ENCODE results near the gene ERP44.
"Not testable (repeated sequence)": the region's sequence is repeated elsewhere in the genome, so short reads cannot be mapped to it uniquely, and the experiment has no call there.

ERP44 gene

GRCh38 chr9:100098887-100099721, at the start of gene ERP44, which contains the start of gene INVS:
TSS of gene ERP44 (minus strand) at chr9:100099000. CDS start at chr9:100098840, 160 bp downstream.
TSS of gene INVS (plus strand) at chr9:100099243. CDS start at chr9:100104522, 5,279 bp downstream.
- DNase-seq (ENCODE audit: low read depth): peak; percentile 99

- DNase-seq (ENCODE audit: low read depth): not testable (repeated sequence)
Measured at GRCh38 chr9:100145976-100146375, 47.2 kb upstream of the ERP44 start.

GRCh38 chr9:100145167-100145934, 46.6 kb upstream of the ERP44 start:
- not testable (repeated sequence) for DNase-seq (ENCODE audit: low read depth)

- not testable (repeated sequence) for DNase-seq (ENCODE audit: low read depth)
Measured at GRCh38 chr9:100141862-100142261, 43.1 kb upstream of the ERP44 start.

GRCh38 chr9:100140303-100140702, 41.5 kb upstream of the ERP44 start:
- not testable (repeated sequence) for DNase-seq (ENCODE audit: low read depth)

- not testable (repeated sequence) for DNase-seq (ENCODE audit: low read depth)
Measured at GRCh38 chr9:100136799-100137198, 38.0 kb upstream of the ERP44 start.

- DNase-seq (ENCODE audit: low read depth): no peak
Measured at GRCh38 chr9:100134731-100135130, 35.9 kb upstream of the ERP44 start.

GRCh38 chr9:100131875-100132430, 33.2 kb upstream of the ERP44 start:
- no peak for DNase-seq (ENCODE audit: low read depth)

- DNase-seq (ENCODE audit: low read depth): no peak
Measured at GRCh38 chr9:100131216-100131615, 32.4 kb upstream of the ERP44 start.

- no peak for DNase-seq (ENCODE audit: low read depth)
Measured at GRCh38 chr9:100129772-100130171, 31.0 kb upstream of the ERP44 start.

GRCh38 chr9:100126423-100126822, 27.6 kb upstream of the ERP44 start:
- DNase-seq (ENCODE audit: low read depth): no peak

GRCh38 chr9:100125910-100126309, 27.1 kb upstream of the ERP44 start:
- no peak for DNase-seq (ENCODE audit: low read depth)

GRCh38 chr9:100125236-100125635, 26.4 kb upstream of the ERP44 start:
- no peak for DNase-seq (ENCODE audit: low read depth)

- no peak for DNase-seq (ENCODE audit: low read depth)
Measured at GRCh38 chr9:100120286-100120685, 21.5 kb upstream of the ERP44 start.

- DNase-seq (ENCODE audit: low read depth): no peak
Measured at GRCh38 chr9:100117316-100117715, 18.5 kb upstream of the ERP44 start.

- DNase-seq (ENCODE audit: low read depth): no peak
Measured at GRCh38 chr9:100112677-100113336, 14.0 kb upstream of the ERP44 start.

GRCh38 chr9:100111235-100111634, 12.4 kb upstream of the ERP44 start:
- DNase-seq (ENCODE audit: low read depth): peak; percentile 98

- DNase-seq (ENCODE audit: low read depth): no peak
Measured at GRCh38 chr9:100108559-100108958, 9.8 kb upstream of the ERP44 start.

- no peak for DNase-seq (ENCODE audit: low read depth)
Measured at GRCh38 chr9:100106616-100107015, 7.8 kb upstream of the ERP44 start.

GRCh38 chr9:100105861-100106260, 7.1 kb upstream of the ERP44 start:
- DNase-seq (ENCODE audit: low read depth): no peak

- no peak for DNase-seq (ENCODE audit: low read depth)
Measured at GRCh38 chr9:100104314-100104713, 5.5 kb upstream of the ERP44 start.

- DNase-seq (ENCODE audit: low read depth): no peak
Measured at GRCh38 chr9:100101608-100102007, 2.8 kb upstream of the ERP44 start.

Data from stromal cell of bone marrow (primary cell).